Parathyroid adenoma (tissue), 2 donors: Measurements from ENCODE around the gene TIGD7.

Experiments used
- H2AFZ ChIP-seq: fragments of 300-600 bp; sonication (generic); one replicate; pipeline ENCODE4 v1.7.0; 2017; ENCODE audit warnings: antibody characterized with exemption, mild to moderate bottlenecking
- H3K27ac ChIP-seq: fragments of 300-600 bp; sonication (generic); one replicate; pipeline ENCODE4 v1.7.0; 2017
- H3K27me3 ChIP-seq: fragments of 300-600 bp; sonication (generic); one replicate; pipeline ENCODE4 v1.7.0; 2017; ENCODE audit warnings: low read length; ENCODE audit not compliant: control insufficient read depth, insufficient read depth
- H3K36me3 ChIP-seq: fragments of 300-600 bp; sonication (generic); one replicate; pipeline ENCODE4 v1.7.0; 2017; ENCODE audit warnings: low read length; ENCODE audit not compliant: control insufficient read depth, insufficient read depth
- H3K4me1 ChIP-seq: fragments of 300-600 bp; sonication (generic); one replicate; pipeline ENCODE4 v1.7.0; 2017; ENCODE audit warnings: control low read depth
- H3K4me2 ChIP-seq: fragments of 300-600 bp; sonication (generic); one replicate; pipeline ENCODE4 v1.7.0; 2017; ENCODE audit warnings: low read length
- H3K4me3 ChIP-seq: fragments of 300-600 bp; sonication (generic); one replicate; pipeline ENCODE4 v1.7.0; 2017; ENCODE audit warnings: low read depth, low read length
- H3K79me2 ChIP-seq: fragments of 300-600 bp; sonication (generic); one replicate; pipeline ENCODE4 v1.7.0; 2017; ENCODE audit warnings: control low read depth
- H3K9ac ChIP-seq: fragments of 300-600 bp; sonication (generic); one replicate; pipeline ENCODE4 v1.7.0; 2017; ENCODE audit warnings: mild to moderate bottlenecking
- H3K9me3 ChIP-seq: fragments of 300-600 bp; sonication (generic); one replicate; pipeline ENCODE4 v1.7.0; 2017; ENCODE audit warnings: low read length; ENCODE audit not compliant: control insufficient read depth
- CTCF ChIP-seq: fragments of 300-600 bp; sonication (generic); IDR thresholded peaks from one replicate; pipeline ENCODE4 v1.7.0; 2017; ENCODE audit warnings: antibody characterized with exemption, mild to moderate bottlenecking
- donor health status: primary hyperparathyroidism.

The TIGD7 gene

GRCh38 chr16:3283543-3284447 is 21.4 kb downstream of the TIGD7 start:
- H3K4me3 ChIP-seq = peak overlapping the region; percentile 92
- H2AFZ ChIP-seq = peak overlapping the region; percentile 97
- H3K9ac ChIP-seq = peak overlapping the region; percentile 90
- no peak for TF ChIP-seq CTCF
- H3K27me3 ChIP-seq = no peaks in the 10 kb centered on the region
- no peaks in the 10 kb centered on the region for H3K36me3 ChIP-seq
- no peaks in the 10 kb centered on the region for H3K9me3 ChIP-seq
- peak overlapping the region; percentile 98 for H3K4me2 ChIP-seq
- peaks cover 8% of the 10 kb centered on the region for H3K4me1 ChIP-seq
- H3K79me2 ChIP-seq = peaks cover 31% of the 10 kb centered on the region
- peak overlapping the region; percentile 98 for H3K27ac ChIP-seq

- H3K27me3 ChIP-seq = no peaks in the 10 kb centered on the region
- H3K9ac ChIP-seq = peak within 1 kb of the TSS; percentile 90
- no peak for TF ChIP-seq CTCF
These were observed 22.3 kb downstream of the TIGD7 start, which contains the start of gene ZNF263 for GRCh38 chr16:3282730-3283542. TSS of gene ZNF263 (plus strand) at chr16:3283491. CDS start at chr16:3283819, 328 bp downstream.

GRCh38 chr16:3282103-3282729 is 23.0 kb downstream of the TIGD7 start:
- Histone ChIP-seq H3K36me3 (no peaks in the 10 kb centered on the region), H3K9me3 (no peaks in the 10 kb centered on the region), H3K9ac (peak overlapping the region; percentile 63), H3K79me2 (peaks cover 24% of the 10 kb centered on the region), H3K27me3 (no peaks in the 10 kb centered on the region), H3K4me3 (peak overlapping the region; percentile 92), H2AFZ (peak overlapping the region; percentile 97), H3K27ac (peak overlapping the region; percentile 98), H3K4me2 (peak overlapping the region; percentile 98), H3K4me1 (peaks cover 8% of the 10 kb centered on the region)
- no peak for TF ChIP-seq CTCF

More at GRCh38 chr16:3282730-3283542, 22.3 kb downstream of the TIGD7 start, which contains the start of gene ZNF263:
- H2AFZ ChIP-seq = peak within 1 kb of the TSS; percentile 97
- no peaks in the 10 kb centered on the region for H3K36me3 ChIP-seq
- peak within 1 kb of the TSS; percentile 98 for H3K27ac ChIP-seq
- H3K79me2 ChIP-seq = peaks cover 24% of the 10 kb centered on the region
- H3K9me3 ChIP-seq = no peaks in the 10 kb centered on the region
- H3K4me2 ChIP-seq = peak within 1 kb of the TSS; percentile 98
- H3K4me3 ChIP-seq = peak within 1 kb of the TSS; percentile 92
- H3K4me1 ChIP-seq = peaks cover 8% of the 10 kb centered on the region

- no peaks in the 10 kb centered on the region for H3K9me3 ChIP-seq
- H3K4me1 ChIP-seq = peaks cover 8% of the 10 kb centered on the region
- no peak overlapping the region for H3K27ac ChIP-seq
- peaks cover 24% of the 10 kb centered on the region for H3K79me2 ChIP-seq
- no peak overlapping the region for H3K9ac ChIP-seq
- H2AFZ ChIP-seq = no peak overlapping the region
- H3K4me3 ChIP-seq = no peak overlapping the region
- H3K4me2 ChIP-seq = no peak overlapping the region
- H3K36me3 ChIP-seq = no peaks in the 10 kb centered on the region
- no peaks in the 10 kb centered on the region for H3K27me3 ChIP-seq
- no peak for TF ChIP-seq CTCF
These were observed 23.9 kb downstream of the TIGD7 start for GRCh38 chr16:3281222-3281820.
